GM12878 (cell line): ENCODE data around the gene CCT6B. TPM values are rescaled to one million over a fixed set of nuclear protein-coding genes. Genes with fewer than 3 reads are reported as not detected.

Experiments
- ATAC-seq: fragments of 200-7000 bp; cut with Tn5 transposase; 3 replicates; pipeline ENCODE4 v1.9.1; 2020; ENCODE audit warnings: mild to moderate bottlenecking, moderate library complexity
- BruUV-seq: library from RNA; stranded (reverse); fragments of 400-500 nt; replicated peaks from 2 replicates; lab custom pipeline; 2021; lab: Mats Ljungman, UMichigan
- CTCF ChIA-PET: fragments of 300-600 bp; sonication (Branson Sonifier 250); formaldehyde crosslinking; extraction: SDS; loops from one replicate; lab custom pipeline; 2021; ENCODE audit warnings: inconsistent platforms; lab: Yijun Ruan, JAX
- POLR2A ChIA-PET: fragments of 350-600 bp; formaldehyde crosslinking; extraction: SDS; loops from one replicate; lab custom pipeline; 2021; ENCODE audit warnings: inconsistent platforms; lab: Charles Lee
- RAD21 ChIA-PET: fragments of 300-600 bp; sonication (Branson Sonifier 250); formaldehyde crosslinking; loops from one replicate; lab custom pipeline; 2023; ENCODE audit warnings: antibody characterized with exemption; ENCODE audit not compliant: unreplicated experiment; lab: Charles Lee
- SMC1A ChIA-PET: fragments of 300-600 bp; sonication (Branson Sonifier 250); formaldehyde crosslinking; loops from one replicate; lab custom pipeline; 2023; ENCODE audit not compliant: unreplicated experiment, uncharacterized antibody; lab: Charles Lee
- DNase-seq: peaks from one replicate; pipeline ENCODE4 v3.0.0-alpha.2; 2011; ENCODE audit warnings: low read depth, low spot score
- FAIRE-seq: peaks from 3 replicates; lab custom pipeline; 2011; peaks lifted over from hg19 to GRCh38; lab: Jason Lieb, UNC
- H2AFZ ChIP-seq: 2 replicates; pipeline ENCODE4 v1.6.0; 2011; ENCODE audit warnings: low read depth, low read length, control low read depth; ENCODE audit not compliant: control insufficient read depth
- H3K27ac ChIP-seq: 2 replicates; pipeline ENCODE4 v1.5.1; 2011; ENCODE audit warnings: control low read depth; ENCODE audit not compliant: control insufficient read depth, insufficient read depth
- H3K27me3 ChIP-seq, 2 experiments: replicated peaks in 1 of 2; 2 replicates each; pipeline versions ENCODE4 v1.6.0 to v1.6.1; 2011; ENCODE audit warnings: low read length in 1 of 2; ENCODE audit not compliant: control insufficient read depth in 2 of 2, insufficient read depth in 2 of 2
- H3K36me3 ChIP-seq, 2 experiments: 2 replicates each; pipeline ENCODE4 v1.5.1; 2011; ENCODE audit warnings: low read length in 1 of 2; ENCODE audit not compliant: control insufficient read depth in 2 of 2, insufficient read depth in 2 of 2
- H3K4me1 ChIP-seq: 2 replicates; pipeline ENCODE4 v1.6.1; 2011; ENCODE audit warnings: mild to moderate bottlenecking, low read length, moderate library complexity, mixed read lengths; ENCODE audit not compliant: control insufficient read depth, insufficient read depth
- H3K4me2 ChIP-seq: 2 replicates; pipeline ENCODE4 v1.6.0; 2011; ENCODE audit warnings: control low read depth; ENCODE audit not compliant: control insufficient read depth, insufficient read depth
- H3K4me3 ChIP-seq: fragments of 200-600 bp; sonication (generic); 2 replicates; pipeline ENCODE4 v1.5.1; 2016
- H3K79me2 ChIP-seq: 2 replicates; pipeline ENCODE4 v1.6.0; 2011; ENCODE audit warnings: low read length; ENCODE audit not compliant: control insufficient read depth, insufficient read depth
- H3K9ac ChIP-seq: 2 replicates; pipeline ENCODE4 v1.8.0; 2011; ENCODE audit warnings: low read length, control low read depth, mixed read lengths; ENCODE audit not compliant: control insufficient read depth, insufficient read depth
- H3K9me3 ChIP-seq: replicated peaks from 3 replicates; pipeline ENCODE4 v1.5.1; 2011; ENCODE audit warnings: mild to moderate bottlenecking, low read length; ENCODE audit not compliant: control insufficient read depth, insufficient read depth
- H4K20me1 ChIP-seq: 2 replicates; pipeline ENCODE4 v1.6.0; 2011; ENCODE audit not compliant: control insufficient read depth, insufficient read depth
- ESRRA ChIP-seq: IDR thresholded peaks from 2 replicates; pipeline ENCODE4 v1.6.1; 2012; ENCODE audit warnings: mild to moderate bottlenecking, low read length, improper control_type of control experiment
- KAT2A ChIP-seq: conservative IDR thresholded peaks from 2 replicates; pipeline ENCODE4 v1.6.1; 2011; ENCODE audit warnings: low read depth, low read length; ENCODE audit not compliant: control insufficient read depth
- NBN ChIP-seq: fragments of 450-650 bp; IDR thresholded peaks from 2 replicates; pipeline ENCODE4 v1.6.1; 2016
- NFXL1 ChIP-seq: fragments of 450-650 bp; IDR thresholded peaks from 2 replicates; pipeline ENCODE4 v1.6.1; 2017; ENCODE audit warnings: antibody characterized with exemption, mild to moderate bottlenecking, borderline replicate concordance
- PML ChIP-seq: IDR thresholded peaks from 2 replicates; pipeline ENCODE4 v1.6.1; 2012; ENCODE audit warnings: low read length, inconsistent platforms
- PRDM15 ChIP-seq: fragments of 450-650 bp; formaldehyde crosslinking; IDR thresholded peaks from 2 replicates; pipeline ENCODE4 v1.4.0; 2020; ENCODE audit warnings: mild to moderate bottlenecking, moderate library complexity
- RELA ChIP-seq: fragments of 450-650 bp; IDR thresholded peaks from 2 replicates; pipeline ENCODE4 v1.8.0; 2014; ENCODE audit warnings: borderline replicate concordance; ENCODE audit not compliant: partially characterized antibody
- SIX5 ChIP-seq: IDR thresholded peaks from 2 replicates; pipeline ENCODE4 v1.6.1; 2011; ENCODE audit warnings: mild to moderate bottlenecking, low read depth, low read length, moderate library complexity; ENCODE audit not compliant: severe bottlenecking
- TCF12 ChIP-seq: IDR thresholded peaks from 2 replicates; pipeline ENCODE4 v1.6.1; 2011; ENCODE audit warnings: low read depth, mild to moderate bottlenecking, low read length
- ZNF274 ChIP-seq: IDR thresholded peaks from one replicate; pipeline ENCODE4 v1.8.0; 2011; ENCODE audit not compliant: insufficient read length, insufficient read depth
- WGBS: methylation state at CpG from one replicate; pipeline ENCODE4 v1.1.6; 2016; ENCODE audit warnings: low lambda C conversion rate; ENCODE audit not compliant: insufficient replicate concordance, insufficient coverage; ENCODE audit errors: missing lambda C conversion rate; 5-methylcytosine and 5-hydroxymethylcytosine counted together
- in situ Hi-C: fragments of 300-500 bp; cut with MboI; formaldehyde crosslinking; loops from 9 replicates; pipeline ENCODE4 v1.14.3; 2018; ENCODE audit warnings: mixed read lengths
- intact Hi-C: fragments of 100-400 bp; cut with micrococcal nuclease; formaldehyde crosslinking; loops from one replicate; pipeline ENCODE4 v1.14.2; 2022; ENCODE audit not compliant: unreplicated experiment
- polyA plus RNA-seq, 11 experiments: library from polyadenylated mRNA; depleted of rRNA in 4 of 11; unstranded in 6 of 11; stranded (reverse) in 5 of 11; fragments of >200 nt; fragmentation: Nextera tagmentation in 4 of 11; fragmentation: Illumina TruSeq in 1 of 11; extraction: Ambion mirVana in 4 of 11; extraction: Trizol in 1 of 11; gene quantifications; 1 replicate in 1 of 11; 2 replicates in 10 of 11; pipeline versions ENCODE4 v1.2.1 to v1.2.3, GENCODE V29; 2011 to 2016; ENCODE audit warnings: inconsistent platforms in 2 of 11, missing spikeins in 2 of 11, low read depth in 1 of 11
- total RNA-seq, 4 experiments: library from RNA; depleted of rRNA in 3 of 4; stranded (reverse); fragments of >200 nt in 3 of 4; fragmentation: Illumina TruSeq in 1 of 4; extraction: Trizol in 1 of 4; gene quantifications; 2 replicates each; pipeline versions ENCODE4 v1.2.1 to v1.2.3, GENCODE V29; 2013 to 2021

The CCT6B gene
- total and polyA plus RNA-seq, 10 of the 15 experiments (the other 5 are each of a cell fraction or from before 2014, with no cell fraction given), result 1.6 to 6.1 (median 2.6) TPM

GRCh38 chr17:34883106-34884000, 77.9 kb downstream of the CCT6B start (continued):
- no peak for TF ChIP-seq ZNF274
- no peak for TF ChIP-seq NFXL1
- TF ChIP-seq NBN, result no peak
- TF ChIP-seq, all 136 proteins: peak for 0

GRCh38 chr17:34879146-34879545, 82.1 kb downstream of the CCT6B start:
- WGBS, result 3% methylated on average over 3 of the region's 3 CpGs
- in situ Hi-C loops, result no loop called here

More at GRCh38 chr17:34879146-34879545, 82.1 kb downstream of the CCT6B start:
- POLR2A ChIA-PET, result no interaction called here
- no peak overlapping the region for H3K4me3 ChIP-seq
- RAD21 ChIA-PET, result no interaction called here
- no peak overlapping the region for H3K9ac ChIP-seq
- FAIRE-seq (no peak), ATAC-seq (no peak), DNase-seq (no peak)
- no peaks in the 10 kb centered on the region for H3K4me1 ChIP-seq
- H3K4me2 ChIP-seq, result no peak overlapping the region
- no peak for TF ChIP-seq ESRRA
- TF ChIP-seq RELA, result no peak
- TF ChIP-seq PML, result no peak
- TF ChIP-seq PRDM15 (CRISPR knock-in tag), result no peak
- TF ChIP-seq KAT2A, result no peak
- TF ChIP-seq SIX5, result no peak
- no peak for TF ChIP-seq TCF12
- SMC1A ChIA-PET, result no interaction called here
- no peak overlapping the region for H3K27ac ChIP-seq
- BruUV-seq, result no TSS peak
- intact Hi-C loops, result no loop called here
- CTCF ChIA-PET, result no interaction called here
- H3K36me3 ChIP-seq, result no peaks in the 10 kb centered on the region
- no peak overlapping the region for H2AFZ ChIP-seq
- H3K27me3 ChIP-seq, result peaks cover 0 to 2% of the 10 kb centered on the region in 2 experiments; a peak in 1 of 4 replicates
- H3K79me2 ChIP-seq, result no peaks in the 10 kb centered on the region
- no peaks in the 10 kb centered on the region for H3K9me3 ChIP-seq
- no peaks in the 10 kb centered on the region for H4K20me1 ChIP-seq

Other genes starting within 250 kb of the CCT6B start
Only the 7 nearest of the 8 such genes appear.
- gene ZNF830, start 80 bp upstream of the CCT6B start, total RNA-seq (2014; rRNA removed), result 9.7 and 11.3 TPM in 2 replicates
- gene ZNF830, start 80 bp upstream of the CCT6B start, total RNA-seq (2014; rRNA removed; fragmentation: Illumina TruSeq; extraction: Trizol), result 18.5 and 19.9 TPM in 2 replicates
- gene ZNF830, start 80 bp upstream of the CCT6B start, total RNA-seq (2021), result 13.6 and 14.9 TPM in 2 replicates
- gene ZNF830, start 80 bp upstream of the CCT6B start, polyA plus RNA-seq (2011; rRNA removed), result 12.0 and 20.7 TPM in 2 replicates
- 12.3 and 15.2 TPM in 2 replicates for gene ZNF830, start 80 bp upstream of the CCT6B start, polyA plus RNA-seq (2014; fragmentation: Illumina TruSeq; extraction: Trizol)
- 10 to 100 TPM; 10.6 to 15.4 TPM for gene ZNF830, start 80 bp upstream of the CCT6B start, polyA plus RNA-seq (2014; fragmentation: Nextera tagmentation; extraction: Ambion mirVana)
- gene ZNF830, start 80 bp upstream of the CCT6B start, polyA plus RNA-seq (2014; rRNA removed), result 10.5 and 15.0 TPM in 2 replicates
- 10 to 100 TPM; 16.2 to 16.8 TPM for gene ZNF830, start 80 bp upstream of the CCT6B start, polyA plus RNA-seq (2016; fragmentation: Nextera tagmentation; extraction: Ambion mirVana)
- 33.8 and 38.1 TPM in 2 replicates for gene LIG3, start 19.1 kb upstream of the CCT6B start, total RNA-seq (2014; rRNA removed)
- 30.2 and 30.6 TPM in 2 replicates for gene LIG3, start 19.1 kb upstream of the CCT6B start, total RNA-seq (2014; rRNA removed; fragmentation: Illumina TruSeq; extraction: Trizol)
- 37.6 and 38.7 TPM in 2 replicates for gene LIG3, start 19.1 kb upstream of the CCT6B start, total RNA-seq (2021)
- gene LIG3, start 19.1 kb upstream of the CCT6B start, polyA plus RNA-seq (2011; rRNA removed), result 37.4 and 41.7 TPM in 2 replicates
- gene LIG3, start 19.1 kb upstream of the CCT6B start, polyA plus RNA-seq (2014; fragmentation: Illumina TruSeq; extraction: Trizol), result 31.3 and 36.2 TPM in 2 replicates
- gene LIG3, start 19.1 kb upstream of the CCT6B start, polyA plus RNA-seq (2014; fragmentation: Nextera tagmentation; extraction: Ambion mirVana), result 1 to 10 TPM; 6.5 to 6.6 TPM
- gene LIG3, start 19.1 kb upstream of the CCT6B start, polyA plus RNA-seq (2014; rRNA removed), result 37.1 and 45.4 TPM in 2 replicates
- gene LIG3, start 19.1 kb upstream of the CCT6B start, polyA plus RNA-seq (2016; fragmentation: Nextera tagmentation; extraction: Ambion mirVana), result 10 to 100 TPM; 24.3 to 26.3 TPM
- 28.6 and 31.4 TPM in 2 replicates for gene RFFL, start 102.2 kb upstream of the CCT6B start, total RNA-seq (2014; rRNA removed)
- gene RFFL, start 102.2 kb upstream of the CCT6B start, total RNA-seq (2014; rRNA removed; fragmentation: Illumina TruSeq; extraction: Trizol), result 25.4 and 26.1 TPM in 2 replicates
- 37.4 and 38.3 TPM in 2 replicates for gene RFFL, start 102.2 kb upstream of the CCT6B start, total RNA-seq (2021)
- 51.1 and 56.1 TPM in 2 replicates for gene RFFL, start 102.2 kb upstream of the CCT6B start, polyA plus RNA-seq (2011; rRNA removed)
- 25.3 and 27.0 TPM in 2 replicates for gene RFFL, start 102.2 kb upstream of the CCT6B start, polyA plus RNA-seq (2014; fragmentation: Illumina TruSeq; extraction: Trizol)
- 1 to 10 TPM; 4.7 to 6.7 TPM for gene RFFL, start 102.2 kb upstream of the CCT6B start, polyA plus RNA-seq (2014; fragmentation: Nextera tagmentation; extraction: Ambion mirVana)
- gene RFFL, start 102.2 kb upstream of the CCT6B start, polyA plus RNA-seq (2014; rRNA removed), result 24.5 and 26.4 TPM in 2 replicates
- 10 to 100 TPM; 26.7 to 31.0 TPM for gene RFFL, start 102.2 kb upstream of the CCT6B start, polyA plus RNA-seq (2016; fragmentation: Nextera tagmentation; extraction: Ambion mirVana)
- 12.0 and 12.3 TPM in 2 replicates for gene RAD51D, start 158.4 kb upstream of the CCT6B start, total RNA-seq (2014; rRNA removed)
- gene RAD51D, start 158.4 kb upstream of the CCT6B start, total RNA-seq (2014; rRNA removed; fragmentation: Illumina TruSeq; extraction: Trizol), result 10.0 and 11.5 TPM in 2 replicates
- gene RAD51D, start 158.4 kb upstream of the CCT6B start, total RNA-seq (2021), result 22.1 and 26.0 TPM in 2 replicates
- gene RAD51D, start 158.4 kb upstream of the CCT6B start, polyA plus RNA-seq (2011; rRNA removed), result 13.0 and 14.7 TPM in 2 replicates
- gene RAD51D, start 158.4 kb upstream of the CCT6B start, polyA plus RNA-seq (2014; fragmentation: Illumina TruSeq; extraction: Trizol), result 7.0 and 11.8 TPM in 2 replicates
- 1 to 10 TPM; 2.6 to 4.9 TPM for gene RAD51D, start 158.4 kb upstream of the CCT6B start, polyA plus RNA-seq (2014; fragmentation: Nextera tagmentation; extraction: Ambion mirVana)
- gene RAD51D, start 158.4 kb upstream of the CCT6B start, polyA plus RNA-seq (2014; rRNA removed), result 16.7 and 21.2 TPM in 2 replicates
- 10 to 100 TPM; 24.2 to 29.3 TPM for gene RAD51D, start 158.4 kb upstream of the CCT6B start, polyA plus RNA-seq (2016; fragmentation: Nextera tagmentation; extraction: Ambion mirVana)
- gene FNDC8, start 160.2 kb upstream of the CCT6B start, total RNA-seq (2014; rRNA removed), result 0.11 TPM in 1 of 2 replicates, not detected in the other
- not detected in 2 replicates for gene FNDC8, start 160.2 kb upstream of the CCT6B start, total RNA-seq (2014; rRNA removed; fragmentation: Illumina TruSeq; extraction: Trizol)
- gene FNDC8, start 160.2 kb upstream of the CCT6B start, total RNA-seq (2021), result 0.15 TPM in 1 of 2 replicates, not detected in the other
- not detected in 2 replicates for gene FNDC8, start 160.2 kb upstream of the CCT6B start, polyA plus RNA-seq (2011; rRNA removed)
- gene FNDC8, start 160.2 kb upstream of the CCT6B start, polyA plus RNA-seq (2014; fragmentation: Illumina TruSeq; extraction: Trizol), result not detected in 2 replicates
- under 1 TPM in 1 of 2 experiments, not detected in 1; 0.06 TPM for gene FNDC8, start 160.2 kb upstream of the CCT6B start, polyA plus RNA-seq (2014; fragmentation: Nextera tagmentation; extraction: Ambion mirVana)
- gene FNDC8, start 160.2 kb upstream of the CCT6B start, polyA plus RNA-seq (2014; rRNA removed), result 0.09 TPM in 1 of 2 replicates, not detected in the other
- not detected for gene FNDC8, start 160.2 kb upstream of the CCT6B start, polyA plus RNA-seq (2016; fragmentation: Nextera tagmentation; extraction: Ambion mirVana)
- gene NLE1, start 180.8 kb upstream of the CCT6B start, total RNA-seq (2014; rRNA removed), result 30.6 and 33.0 TPM in 2 replicates
- 17.9 and 18.3 TPM in 2 replicates for gene NLE1, start 180.8 kb upstream of the CCT6B start, total RNA-seq (2014; rRNA removed; fragmentation: Illumina TruSeq; extraction: Trizol)
- 33.5 and 39.1 TPM in 2 replicates for gene NLE1, start 180.8 kb upstream of the CCT6B start, total RNA-seq (2021)
- gene NLE1, start 180.8 kb upstream of the CCT6B start, polyA plus RNA-seq (2011; rRNA removed), result 9.8 and 17.3 TPM in 2 replicates
- gene NLE1, start 180.8 kb upstream of the CCT6B start, polyA plus RNA-seq (2014; fragmentation: Illumina TruSeq; extraction: Trizol), result 8.0 and 13.6 TPM in 2 replicates
- 1 to 10 TPM; 2.4 to 5.5 TPM for gene NLE1, start 180.8 kb upstream of the CCT6B start, polyA plus RNA-seq (2014; fragmentation: Nextera tagmentation; extraction: Ambion mirVana)
- gene NLE1, start 180.8 kb upstream of the CCT6B start, polyA plus RNA-seq (2014; rRNA removed), result 27.2 and 33.3 TPM in 2 replicates
- 10 to 100 TPM; 17.2 to 17.9 TPM for gene NLE1, start 180.8 kb upstream of the CCT6B start, polyA plus RNA-seq (2016; fragmentation: Nextera tagmentation; extraction: Ambion mirVana)
- gene UNC45B, start 186.4 kb upstream of the CCT6B start, total RNA-seq (2014; rRNA removed), result not detected in 2 replicates
- gene UNC45B, start 186.4 kb upstream of the CCT6B start, total RNA-seq (2014; rRNA removed; fragmentation: Illumina TruSeq; extraction: Trizol), result not detected in 2 replicates
- gene UNC45B, start 186.4 kb upstream of the CCT6B start, total RNA-seq (2021), result not detected in 2 replicates
- gene UNC45B, start 186.4 kb upstream of the CCT6B start, polyA plus RNA-seq (2011; rRNA removed), result not detected in 2 replicates
- gene UNC45B, start 186.4 kb upstream of the CCT6B start, polyA plus RNA-seq (2014; fragmentation: Illumina TruSeq; extraction: Trizol), result not detected in 2 replicates
- gene UNC45B, start 186.4 kb upstream of the CCT6B start, polyA plus RNA-seq (2014; fragmentation: Nextera tagmentation; extraction: Ambion mirVana), result not detected
- not detected in 2 replicates for gene UNC45B, start 186.4 kb upstream of the CCT6B start, polyA plus RNA-seq (2014; rRNA removed)
- gene UNC45B, start 186.4 kb upstream of the CCT6B start, polyA plus RNA-seq (2016; fragmentation: Nextera tagmentation; extraction: Ambion mirVana), result under 1 TPM in 1 of 2 experiments, not detected in 1; 0.03 TPM